Heart left ventricle (tissue), 13 donors: ENCODE results near the gene CSTA.

Experiments
- POLR2A ChIP-seq, 2 donors: fragments of 450-650 bp; IDR thresholded peaks; one replicate each; pipeline ENCODE4 v1.6.1; 2017; ENCODE audit warnings: antibody characterized with exemption in 2 of 2, mild to moderate bottlenecking in 2 of 2, moderate library complexity in 2 of 2
- TF ChIP-seq, protein P1 (sequence below), 12 donors: fragments of 200-600 bp; sonication (generic) in 4 of 12; IDR thresholded peaks; one replicate each; pipeline versions ENCODE4 v1.5.0 to v1.8.0; 2018 to 2022; ENCODE audit warnings: antibody characterized with exemption in 12 of 12, mild to moderate bottlenecking in 5 of 12
- donor health status: ischemic (EF 13 %, LVEDD 7.1; RV severe dilation, severe dysfunction).
- donor health status: DM: no; HTN: yes; CAD: no.
- donor health status: DM: no; HTN: no; CAD: no.
- donor health status: ischemic (EF 25% LVEDD 6.9; RV normal size, moderate dysfunction).
- donor health status: ischemic (EF 25% LVEDD 5.7; RV mildly dilated, moderate dysfunction).
- donor health status: ischemic (EF 35%, LVEDD 5.7; RV mildly dilated, moderate dysfunction).
- donor health status: nonischemic (EF 11% LVEDD 7.7; RV severe dilation, severe dysfunction).
- donor health status: DM: yes; HTN: yes; CAD: no.
- donor health status: PGD.
- donor health status: ischemic (EF 29% LVEDD 5.4; RV normal size, mild dysfunction).
- donor health status: nonischemic (EF 23%, LVEDD 6.1; RV moderate dilation, normal function).

DNA sequence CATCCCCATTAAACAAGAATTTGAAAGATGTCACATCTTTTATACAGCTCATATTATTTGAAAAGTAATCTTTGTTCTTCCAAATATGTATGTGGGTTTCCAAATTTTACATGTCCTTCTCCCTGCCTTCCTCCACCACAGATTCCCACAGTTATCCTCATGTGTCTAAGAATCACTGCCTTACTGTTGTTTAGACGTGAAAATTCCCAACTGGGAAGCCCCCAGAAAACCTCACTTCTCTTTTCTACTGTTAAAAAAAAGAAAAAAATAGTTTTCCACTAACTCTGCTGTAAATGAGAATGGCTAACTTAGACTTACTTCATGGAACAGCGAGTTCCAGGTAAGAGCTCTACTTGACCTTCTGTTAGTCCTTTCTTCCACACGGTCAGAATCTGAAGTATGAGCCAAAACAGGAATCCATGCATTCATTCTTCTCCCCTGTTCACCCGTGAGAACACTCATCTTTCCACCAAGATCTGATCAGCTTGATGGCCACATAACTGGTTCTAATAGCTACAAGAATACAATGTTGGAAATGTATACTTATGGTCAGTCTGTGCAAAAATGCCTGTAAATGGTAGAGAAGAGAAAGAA is 17.9 kb upstream of the CSTA start:
- no peak for TF ChIP-seq POLR2A (IDR thresholded peaks at IDR 0.05)
- TF ChIP-seq, protein P1, sequence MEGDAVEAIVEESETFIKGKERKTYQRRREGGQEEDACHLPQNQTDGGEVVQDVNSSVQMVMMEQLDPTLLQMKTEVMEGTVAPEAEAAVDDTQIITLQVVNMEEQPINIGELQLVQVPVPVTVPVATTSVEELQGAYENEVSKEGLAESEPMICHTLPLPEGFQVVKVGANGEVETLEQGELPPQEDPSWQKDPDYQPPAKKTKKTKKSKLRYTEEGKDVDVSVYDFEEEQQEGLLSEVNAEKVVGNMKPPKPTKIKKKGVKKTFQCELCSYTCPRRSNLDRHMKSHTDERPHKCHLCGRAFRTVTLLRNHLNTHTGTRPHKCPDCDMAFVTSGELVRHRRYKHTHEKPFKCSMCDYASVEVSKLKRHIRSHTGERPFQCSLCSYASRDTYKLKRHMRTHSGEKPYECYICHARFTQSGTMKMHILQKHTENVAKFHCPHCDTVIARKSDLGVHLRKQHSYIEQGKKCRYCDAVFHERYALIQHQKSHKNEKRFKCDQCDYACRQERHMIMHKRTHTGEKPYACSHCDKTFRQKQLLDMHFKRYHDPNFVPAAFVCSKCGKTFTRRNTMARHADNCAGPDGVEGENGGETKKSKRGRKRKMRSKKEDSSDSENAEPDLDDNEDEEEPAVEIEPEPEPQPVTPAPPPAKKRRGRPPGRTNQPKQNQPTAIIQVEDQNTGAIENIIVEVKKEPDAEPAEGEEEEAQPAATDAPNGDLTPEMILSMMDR (IDR thresholded peaks at IDR 0.05), result no peak
